ENCODE measurements around the gene GPSM1.

The GPSM1 gene

GRCh38 chr9:136386018-136386417 is 58.7 kb downstream of the GPSM1 start:
- peaks cover 75% of the 10 kb centered on the region for H3K36me3 ChIP-seq (ENCODE audit: insufficient read depth, low read length)
- H3K4me1 ChIP-seq (ENCODE audit: insufficient read depth, low read length), result no peaks in the 10 kb centered on the region
- H3K4me3 ChIP-seq (ENCODE audit: low read length), result no peak overlapping the region
- H3K27me3 ChIP-seq (ENCODE audit: insufficient read depth, low read length), result no peaks in the 10 kb centered on the region
- no peaks in the 10 kb centered on the region for H3K9me3 ChIP-seq (ENCODE audit: low read length)
- no peak overlapping the region for H2AFZ ChIP-seq (ENCODE audit: low read depth, low read length)

GRCh38 chr9:136387217-136387616 is 59.9 kb downstream of the GPSM1 start:
- Histone ChIP-seq H3K36me3 (ENCODE audit: insufficient read depth, low read length) (peaks cover 75% of the 10 kb centered on the region), H3K4me3 (ENCODE audit: low read length) (no peak overlapping the region), H2AFZ (ENCODE audit: low read depth, low read length) (no peak overlapping the region), H3K9me3 (ENCODE audit: low read length) (no peaks in the 10 kb centered on the region), H3K27me3 (ENCODE audit: insufficient read depth, low read length) (no peaks in the 10 kb centered on the region), H3K4me1 (ENCODE audit: insufficient read depth, low read length) (no peaks in the 10 kb centered on the region)

- Histone ChIP-seq H2AFZ (ENCODE audit: low read depth, low read length) (no peak overlapping the region), H3K4me3 (ENCODE audit: low read length) (no peak overlapping the region), H3K9me3 (ENCODE audit: low read length) (no peaks in the 10 kb centered on the region), H3K36me3 (ENCODE audit: insufficient read depth, low read length) (peaks cover 77% of the 10 kb centered on the region), H3K4me1 (ENCODE audit: insufficient read depth, low read length) (no peaks in the 10 kb centered on the region), H3K27me3 (ENCODE audit: insufficient read depth, low read length) (no peaks in the 10 kb centered on the region)
These were observed 62.1 kb downstream of the GPSM1 start for GRCh38 chr9:136389396-136389795.

DNA sequence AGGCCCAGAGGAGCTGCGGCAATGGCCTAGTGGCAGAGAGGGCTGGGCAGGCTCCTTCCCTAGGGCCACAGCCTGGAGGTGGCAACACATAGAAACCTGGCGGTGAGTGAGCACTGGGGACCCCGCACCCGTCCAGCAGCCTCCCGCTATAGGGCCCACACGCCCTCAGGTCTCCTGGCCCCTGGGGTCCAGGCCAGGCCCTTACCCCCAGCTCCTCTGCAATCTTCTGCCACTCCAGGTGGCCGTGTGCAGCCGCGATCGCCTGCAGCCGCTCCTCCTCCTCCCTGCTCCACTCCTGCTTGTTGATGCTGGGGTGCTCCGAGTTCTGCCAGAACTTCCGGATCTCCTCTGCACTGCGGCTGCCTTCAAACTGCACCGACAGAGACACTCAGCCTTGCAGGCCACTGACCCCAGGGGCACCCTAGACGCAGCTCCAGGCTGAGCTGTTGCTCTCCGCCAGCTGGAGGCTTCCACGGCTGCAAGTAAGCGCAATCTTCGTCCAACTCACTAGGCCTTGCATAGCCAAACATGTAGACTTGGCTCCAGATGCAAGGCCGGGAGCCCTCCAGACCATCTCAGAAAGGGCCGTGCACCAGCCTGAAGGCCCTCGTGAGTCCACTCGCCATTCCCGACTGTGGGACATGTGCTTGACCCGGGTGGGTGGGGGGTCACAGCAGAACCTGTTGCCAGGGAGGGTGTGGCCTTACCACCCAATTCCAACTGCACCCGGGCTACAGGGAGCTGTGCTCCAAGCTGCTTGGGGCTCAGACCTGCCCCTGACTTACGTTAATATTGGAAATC is 64.6 kb downstream of the GPSM1 start:
- no peaks in the 10 kb centered on the region for H3K9me3 ChIP-seq (ENCODE audit: low read length)
- H3K4me1 ChIP-seq (ENCODE audit: insufficient read depth, low read length), result no peaks in the 10 kb centered on the region
- peaks cover 87% of the 10 kb centered on the region for H3K36me3 ChIP-seq (ENCODE audit: insufficient read depth, low read length)
- H3K27me3 ChIP-seq (ENCODE audit: insufficient read depth, low read length), result no peaks in the 10 kb centered on the region
- no peak overlapping the region for H2AFZ ChIP-seq (ENCODE audit: low read depth, low read length)
- no peak overlapping the region for H3K4me3 ChIP-seq (ENCODE audit: low read length)

GRCh38 chr9:136392538-136393449 is 65.5 kb downstream of the GPSM1 start:
- no peak overlapping the region for H2AFZ ChIP-seq (ENCODE audit: low read depth, low read length)
- H3K4me1 ChIP-seq (ENCODE audit: insufficient read depth, low read length), result no peaks in the 10 kb centered on the region
- no peaks in the 10 kb centered on the region for H3K27me3 ChIP-seq (ENCODE audit: insufficient read depth, low read length)
- H3K36me3 ChIP-seq (ENCODE audit: insufficient read depth, low read length), result peaks cover 83% of the 10 kb centered on the region
- H3K9me3 ChIP-seq (ENCODE audit: low read length), result no peaks in the 10 kb centered on the region
- H3K4me3 ChIP-seq (ENCODE audit: low read length), result no peak overlapping the region

GRCh38 chr9:136393531-136393930 is 66.2 kb downstream of the GPSM1 start:
- Histone ChIP-seq H3K36me3 (ENCODE audit: insufficient read depth, low read length) (peaks cover 81% of the 10 kb centered on the region), H3K9me3 (ENCODE audit: low read length) (no peaks in the 10 kb centered on the region), H3K4me1 (ENCODE audit: insufficient read depth, low read length) (peaks cover 1% of the 10 kb centered on the region), H3K27me3 (ENCODE audit: insufficient read depth, low read length) (no peaks in the 10 kb centered on the region), H3K4me3 (ENCODE audit: low read length) (no peak overlapping the region), H2AFZ (ENCODE audit: low read depth, low read length) (no peak overlapping the region)

DNA sequence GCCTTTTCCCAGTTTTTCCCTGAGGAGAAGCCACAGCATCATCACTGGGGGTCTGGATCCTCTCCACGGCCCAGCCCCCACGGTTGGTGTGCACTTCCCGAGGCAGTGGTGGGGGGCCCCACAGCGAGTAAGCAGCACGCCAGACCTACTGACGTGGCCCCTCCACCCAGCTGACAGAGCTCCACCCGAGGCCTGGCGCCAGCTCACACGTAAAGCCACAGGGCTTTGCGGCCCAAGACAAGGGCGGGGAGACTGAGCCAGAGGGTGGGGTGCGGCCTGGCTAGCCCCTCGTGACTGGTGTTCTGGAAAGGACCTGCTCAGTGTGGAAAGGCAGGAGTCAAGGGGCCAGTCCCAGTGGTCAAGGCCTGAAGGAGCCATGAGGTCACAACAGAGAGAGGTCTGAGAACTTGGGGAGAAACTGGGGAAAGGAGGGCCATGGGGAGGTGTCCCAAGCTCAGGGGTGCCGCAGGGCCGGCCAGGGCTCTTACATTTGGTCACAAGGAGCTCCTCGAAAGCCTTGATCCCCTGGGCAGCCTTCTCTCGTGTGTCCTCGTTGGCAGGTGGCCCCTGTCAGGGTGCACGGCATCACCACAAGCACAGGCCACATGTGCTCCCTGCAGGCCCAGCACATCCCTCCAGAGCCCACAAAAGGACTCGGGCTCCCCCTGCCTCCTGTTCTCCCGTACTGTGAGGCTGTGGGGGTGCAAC is 67.1 kb downstream of the GPSM1 start:
- peaks cover 71% of the 10 kb centered on the region for H3K36me3 ChIP-seq (ENCODE audit: insufficient read depth, low read length)
- peaks cover 11% of the 10 kb centered on the region for H3K4me1 ChIP-seq (ENCODE audit: insufficient read depth, low read length)
- H3K9me3 ChIP-seq (ENCODE audit: low read length), result no peaks in the 10 kb centered on the region
- no peak overlapping the region for H2AFZ ChIP-seq (ENCODE audit: low read depth, low read length)
- no peak overlapping the region for H3K4me3 ChIP-seq (ENCODE audit: low read length)
- no peaks in the 10 kb centered on the region for H3K27me3 ChIP-seq (ENCODE audit: insufficient read depth, low read length)

- H3K4me3 ChIP-seq (ENCODE audit: low read length), result no peak overlapping the region
- H2AFZ ChIP-seq (ENCODE audit: low read depth, low read length), result no peak overlapping the region
- H3K4me1 ChIP-seq (ENCODE audit: insufficient read depth, low read length), result peaks cover 12% of the 10 kb centered on the region
- H3K27me3 ChIP-seq (ENCODE audit: insufficient read depth, low read length), result no peaks in the 10 kb centered on the region
- no peaks in the 10 kb centered on the region for H3K9me3 ChIP-seq (ENCODE audit: low read length)
- H3K36me3 ChIP-seq (ENCODE audit: insufficient read depth, low read length), result peaks cover 66% of the 10 kb centered on the region
These were observed 67.6 kb downstream of the GPSM1 start for GRCh38 chr9:136395020-136395340.

DNA sequence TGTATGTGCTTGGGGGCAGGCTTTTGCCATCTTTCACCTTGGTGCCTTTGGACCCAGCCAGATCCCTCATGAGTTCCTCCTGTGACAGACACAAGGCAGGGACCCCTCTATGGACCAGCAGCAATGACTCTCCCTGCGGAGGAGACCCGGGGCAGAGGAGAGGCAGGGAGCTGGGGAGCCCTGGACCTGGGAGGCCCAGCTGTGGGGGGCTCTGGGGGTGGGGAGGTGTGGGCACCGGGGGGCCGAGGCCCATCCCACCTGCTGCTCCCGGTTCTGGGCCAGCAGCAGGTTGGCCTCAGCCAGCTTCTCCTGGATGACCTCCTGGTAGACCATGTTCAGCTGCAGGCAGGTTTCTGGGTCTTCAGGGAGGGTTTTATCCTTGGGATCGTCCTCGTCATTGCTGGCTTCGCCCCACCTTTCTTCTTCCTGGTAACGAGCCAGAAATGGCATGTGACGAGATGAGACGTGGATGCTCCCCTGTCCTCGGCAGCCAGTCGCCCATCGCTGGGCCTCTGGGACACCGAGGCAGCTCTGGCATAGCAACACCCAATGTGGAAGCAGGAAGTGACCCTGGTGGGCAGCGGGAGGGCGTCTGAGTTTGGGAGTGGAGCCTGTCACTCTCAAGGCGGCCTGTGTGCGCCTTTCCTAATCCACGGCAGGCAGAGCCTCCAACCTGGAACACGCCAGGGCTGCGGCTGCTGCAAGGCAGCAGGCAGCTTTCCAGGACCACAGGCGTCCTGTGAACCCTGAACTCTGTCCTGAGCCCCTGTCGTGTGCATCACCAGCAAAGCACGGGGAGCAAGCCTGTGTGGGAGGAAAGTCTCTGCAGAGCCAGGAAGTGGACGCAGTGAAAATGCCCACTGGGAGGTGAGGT is 68.2 kb downstream of the GPSM1 start:
- Histone ChIP-seq H3K4me3 (ENCODE audit: low read length) (no peak overlapping the region), H3K9me3 (ENCODE audit: low read length) (no peaks in the 10 kb centered on the region), H2AFZ (ENCODE audit: low read depth, low read length) (no peak overlapping the region), H3K27me3 (ENCODE audit: insufficient read depth, low read length) (no peaks in the 10 kb centered on the region), H3K4me1 (ENCODE audit: insufficient read depth, low read length) (peaks cover 17% of the 10 kb centered on the region), H3K36me3 (ENCODE audit: insufficient read depth, low read length) (peaks cover 66% of the 10 kb centered on the region)

DNA sequence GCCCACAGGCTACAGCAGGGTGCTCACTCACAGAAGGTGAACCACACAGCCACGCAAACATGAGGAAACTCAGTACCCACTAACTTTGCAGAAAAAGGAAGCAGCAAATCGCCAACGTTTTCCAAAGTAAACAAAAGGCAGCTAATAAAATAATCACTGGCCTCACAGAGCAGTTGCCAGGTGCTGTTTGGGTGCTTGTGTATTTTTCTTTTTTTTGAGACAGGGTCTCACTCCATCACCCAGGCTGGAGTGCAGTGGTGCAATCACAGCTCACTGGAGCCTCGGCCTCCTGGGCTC is 68.8 kb downstream of the GPSM1 start:
- Histone ChIP-seq H3K27me3 (ENCODE audit: insufficient read depth, low read length) (no peaks in the 10 kb centered on the region), H2AFZ (ENCODE audit: low read depth, low read length) (no peak overlapping the region), H3K9me3 (ENCODE audit: low read length) (no peaks in the 10 kb centered on the region), H3K36me3 (ENCODE audit: insufficient read depth, low read length) (peaks cover 65% of the 10 kb centered on the region), H3K4me1 (ENCODE audit: insufficient read depth, low read length) (peaks cover 17% of the 10 kb centered on the region), H3K4me3 (ENCODE audit: low read length) (no peak overlapping the region)

GRCh38 chr9:136397643-136398042 is 70.3 kb downstream of the GPSM1 start:
- peaks cover 29% of the 10 kb centered on the region for H3K4me1 ChIP-seq (ENCODE audit: insufficient read depth, low read length)
- H3K36me3 ChIP-seq (ENCODE audit: insufficient read depth, low read length), result peaks cover 58% of the 10 kb centered on the region
- H3K27me3 ChIP-seq (ENCODE audit: insufficient read depth, low read length), result no peaks in the 10 kb centered on the region
- no peak overlapping the region for H3K4me3 ChIP-seq (ENCODE audit: low read length)
- no peak overlapping the region for H2AFZ ChIP-seq (ENCODE audit: low read depth, low read length)
- H3K9me3 ChIP-seq (ENCODE audit: low read length), result no peaks in the 10 kb centered on the region

- no peaks in the 10 kb centered on the region for H3K9me3 ChIP-seq (ENCODE audit: low read length)
- peaks cover 31% of the 10 kb centered on the region for H3K4me1 ChIP-seq (ENCODE audit: insufficient read depth, low read length)
- H3K27me3 ChIP-seq (ENCODE audit: insufficient read depth, low read length), result no peaks in the 10 kb centered on the region
- H2AFZ ChIP-seq (ENCODE audit: low read depth, low read length), result no peak overlapping the region
- H3K4me3 ChIP-seq (ENCODE audit: low read length), result peak overlapping the region; percentile 95
- peaks cover 53% of the 10 kb centered on the region for H3K36me3 ChIP-seq (ENCODE audit: insufficient read depth, low read length)
These were observed 70.9 kb downstream of the GPSM1 start for GRCh38 chr9:136398286-136398685.
